ENCODE measurements around the gene MPND.
A peak's percentile ranks its signal among the peaks of the same experiment; 100 is the strongest.

The MPND gene

GRCh38 chr19:4365791-4366665, 22.7 kb downstream of the MPND start:
- ATAC-seq = no peak
- no peak for DNase-seq (ENCODE audit: low spot score in 2 of 2)
- H3K4me3 Mint-ChIP-seq = no peak overlapping the region
- peaks cover 83% of the 10 kb centered on the region for H3K36me3 Mint-ChIP-seq
- H3K4me1 Mint-ChIP-seq = peaks cover 46% of the 10 kb centered on the region
- peak overlapping the region; percentile 95 for H3K27ac Mint-ChIP-seq
- no peaks in the 10 kb centered on the region for H3K9me3 Mint-ChIP-seq

GRCh38 chr19:4366666-4367335, 23.4 kb downstream of the MPND start:
- DNase-seq (ENCODE audit: low spot score in 2 of 2) = no peak

GRCh38 chr19:4367336-4367723, 24.0 kb downstream of the MPND start:
- H3K4me3 Mint-ChIP-seq = no peak overlapping the region
- H3K4me1 Mint-ChIP-seq = peaks cover 55% of the 10 kb centered on the region
- peak overlapping the region; percentile 95 for H3K27ac Mint-ChIP-seq
- no peaks in the 10 kb centered on the region for H3K9me3 Mint-ChIP-seq
- DNase-seq (ENCODE audit: low spot score in 2 of 2) (no peak), ATAC-seq (no peak)
- peaks cover 84% of the 10 kb centered on the region for H3K36me3 Mint-ChIP-seq

More at GRCh38 chr19:4366666-4367335, 23.4 kb downstream of the MPND start:
- peaks cover 54% of the 10 kb centered on the region for H3K4me1 Mint-ChIP-seq
- no peak for ATAC-seq
- H3K4me3 Mint-ChIP-seq = no peak overlapping the region
- no peaks in the 10 kb centered on the region for H3K9me3 Mint-ChIP-seq
- peak overlapping the region; percentile 95 for H3K27ac Mint-ChIP-seq
- peaks cover 84% of the 10 kb centered on the region for H3K36me3 Mint-ChIP-seq

GRCh38 chr19:4367781-4368127, 24.4 kb downstream of the MPND start:
- DNase-seq (ENCODE audit: low spot score in 2 of 2) (no peak), ATAC-seq (no peak)
- Mint-ChIP-seq H3K4me1 (peaks cover 59% of the 10 kb centered on the region), H3K27ac (peak overlapping the region; percentile 95), H3K36me3 (peaks cover 84% of the 10 kb centered on the region), H3K4me3 (peak overlapping the region; percentile 82), H3K9me3 (no peaks in the 10 kb centered on the region)

- Mint-ChIP-seq H3K36me3 (peaks cover 80% of the 10 kb centered on the region), H3K9me3 (no peaks in the 10 kb centered on the region), H3K4me1 (peaks cover 60% of the 10 kb centered on the region), H3K4me3 (peak overlapping the region; percentile 82), H3K27ac (peak overlapping the region; percentile 95)
- ATAC-seq (no peak), DNase-seq (ENCODE audit: low spot score in 2 of 2) (peak in 1 of 2 donors; percentile 60)
Observed at GRCh38 chr19:4368128-4368820, 24.9 kb downstream of the MPND start.

GRCh38 chr19:4369109-4369887, 25.9 kb downstream of the MPND start:
- H3K4me3 Mint-ChIP-seq = peak overlapping the region; percentile 82
- ATAC-seq (peak; percentile 74), DNase-seq (ENCODE audit: low spot score in 2 of 2) (peak; percentile 58 to 88)
- peaks cover 67% of the 10 kb centered on the region for H3K4me1 Mint-ChIP-seq
- no peaks in the 10 kb centered on the region for H3K9me3 Mint-ChIP-seq
- peak overlapping the region; percentile 95 for H3K27ac Mint-ChIP-seq
- H3K36me3 Mint-ChIP-seq = peaks cover 71% of the 10 kb centered on the region

GRCh38 chr19:4369888-4370260, 26.5 kb downstream of the MPND start:
- DNase-seq (ENCODE audit: low spot score in 2 of 2) (peak; percentile 64 to 82), ATAC-seq (peak; percentile 90)
- Mint-ChIP-seq H3K36me3 (peaks cover 65% of the 10 kb centered on the region), H3K4me3 (peak overlapping the region; percentile 82), H3K27ac (peak overlapping the region; percentile 95), H3K4me1 (peaks cover 68% of the 10 kb centered on the region), H3K9me3 (no peaks in the 10 kb centered on the region)

- ATAC-seq = no peak
- no peak for DNase-seq (ENCODE audit: low spot score in 2 of 2)
- Mint-ChIP-seq H3K4me1 (peaks cover 75% of the 10 kb centered on the region), H3K27ac (peak overlapping the region; percentile 95), H3K36me3 (peaks cover 59% of the 10 kb centered on the region), H3K4me3 (peak overlapping the region; percentile 82), H3K9me3 (no peaks in the 10 kb centered on the region)
Observed at GRCh38 chr19:4370418-4371041, 27.2 kb downstream of the MPND start.

- ATAC-seq = no peak
- no peaks in the 10 kb centered on the region for H3K9me3 Mint-ChIP-seq
- H3K4me1 Mint-ChIP-seq = peaks cover 84% of the 10 kb centered on the region
- peaks cover 50% of the 10 kb centered on the region for H3K36me3 Mint-ChIP-seq
- no peak for DNase-seq (ENCODE audit: low spot score in 2 of 2)
- H3K4me3 Mint-ChIP-seq = peak overlapping the region; percentile 82
- peak overlapping the region; percentile 95 for H3K27ac Mint-ChIP-seq
Observed at GRCh38 chr19:4371247-4372164, 28.1 kb downstream of the MPND start.

- Mint-ChIP-seq H3K27ac (peak overlapping the region; percentile 95), H3K9me3 (no peaks in the 10 kb centered on the region), H3K4me3 (no peak overlapping the region), H3K4me1 (peaks cover 87% of the 10 kb centered on the region), H3K36me3 (peaks cover 45% of the 10 kb centered on the region)
- ATAC-seq (no peak), DNase-seq (ENCODE audit: low spot score in 2 of 2) (no peak)
Observed at GRCh38 chr19:4372165-4373012, 29.0 kb downstream of the MPND start.

- no peak overlapping the region for H3K4me3 Mint-ChIP-seq
- H3K27ac Mint-ChIP-seq = peak overlapping the region; percentile 34
- ATAC-seq = no peak
- peaks cover 85% of the 10 kb centered on the region for H3K4me1 Mint-ChIP-seq
- DNase-seq (ENCODE audit: low spot score in 2 of 2) = no peak
- peaks cover 40% of the 10 kb centered on the region for H3K36me3 Mint-ChIP-seq
- no peaks in the 10 kb centered on the region for H3K9me3 Mint-ChIP-seq
Observed at GRCh38 chr19:4373013-4373367, 29.6 kb downstream of the MPND start.

GRCh38 chr19:4373601-4374497, 30.5 kb downstream of the MPND start:
- no peak for DNase-seq (ENCODE audit: low spot score in 2 of 2)
- Mint-ChIP-seq H3K36me3 (peaks cover 36% of the 10 kb centered on the region), H3K4me3 (no peak overlapping the region), H3K27ac (peak overlapping the region; percentile 81), H3K9me3 (no peaks in the 10 kb centered on the region), H3K4me1 (peaks cover 83% of the 10 kb centered on the region)
- ATAC-seq = no peak

All from stimulated activated effector memory CD8-positive, alpha-beta T cell treated with anti-CD3 and anti-CD28 coated beads, Interleukin-12 subunit alpha, Interleukin-12 subunit beta, amount 100 ng/mL, for 72 hours (primary cell).